ENCODE measurements around the gene GLYATL3. TPM values are rescaled to one million over a fixed set of nuclear protein-coding genes. Genes with fewer than 3 reads are reported as not detected.

The GLYATL3 gene
- total RNA-seq, 2 experiments from 2014 or later, result not detected

DNA sequence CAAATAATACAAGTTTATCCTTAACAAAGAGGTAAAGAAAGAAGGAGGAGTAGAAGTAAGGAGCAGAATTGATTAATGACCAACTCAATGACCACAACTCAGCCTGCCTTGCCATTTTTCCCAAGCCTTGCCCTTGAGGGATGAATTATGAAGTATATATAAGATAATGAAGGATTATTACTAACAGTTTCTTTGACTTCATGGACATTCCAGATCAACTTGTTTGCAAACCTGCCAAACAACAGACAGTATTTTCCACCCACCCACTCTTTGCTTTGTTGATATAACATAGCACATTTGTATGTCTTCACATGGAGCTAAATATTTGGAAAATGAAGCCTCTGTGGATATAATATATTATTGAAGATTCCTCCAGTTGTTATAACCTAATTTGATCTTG, 40.9 kb downstream of the GLYATL3 start:
- Histone ChIP-seq H3K36me3 (ENCODE audit: insufficient read depth, low read length) (no peaks in the 10 kb centered on the region), H3K4me1 (ENCODE audit: insufficient read depth, low read length, poor library complexity, severe bottlenecking) (no peaks in the 10 kb centered on the region), H3K4me3 (ENCODE audit: low read depth, low read length, poor library complexity, severe bottlenecking) (no peak overlapping the region), H2AFZ (ENCODE audit: low read length) (no peak overlapping the region), H3K79me2 (ENCODE audit: insufficient read depth, low read depth, low read length) (no peaks in the 10 kb centered on the region), H3K9me2 (ENCODE audit: insufficient read depth, low read length) (no peaks in the 10 kb centered on the region), H3K27ac (ENCODE audit: low read depth, low read length, poor library complexity, severe bottlenecking) (no peak overlapping the region), H4K20me1 (ENCODE audit: insufficient read depth, low read length) (no peaks in the 10 kb centered on the region), H3K9me3 (ENCODE audit: low read length) (no peaks in the 10 kb centered on the region), H3K4me2 (ENCODE audit: low read length) (no peak overlapping the region)
- TF ChIP-seq CTCF (conservative IDR thresholded peaks at IDR 0.05; ENCODE audit: low read length), result no peak
- TF ChIP-seq EZH2phosphoT487 (IDR thresholded peaks at IDR 0.05; ENCODE audit: borderline replicate concordance, low read depth, low read length), result no peak
- ChIA-PET POLR2A (interaction anchor here (0.8 kb wide), 1 partner anchor 8 kb away, joined by 3 read pairs; no protein-coding TSS in a partner anchor), CTCF (ENCODE audit: unreplicated experiment) (no interaction called here)
- no TSS peak for BruUV-seq (replicated peaks)
- intact Hi-C loops (cut with micrococcal nuclease; ENCODE audit: unreplicated experiment), result no loop called here
- DNase-seq (ENCODE audit: low spot score), result no peak

GRCh38 chr6:49541210-49541724, 41.5 kb downstream of the GLYATL3 start:
- no peak overlapping the region for H2AFZ ChIP-seq (ENCODE audit: low read length)
- H3K27ac ChIP-seq (ENCODE audit: low read depth, low read length, poor library complexity, severe bottlenecking), result no peak overlapping the region
- no peak overlapping the region for H3K4me2 ChIP-seq (ENCODE audit: low read length)
- TF ChIP-seq EZH2phosphoT487 (IDR thresholded peaks at IDR 0.05; ENCODE audit: borderline replicate concordance, low read depth, low read length) (no peak), CTCF (conservative IDR thresholded peaks at IDR 0.05; ENCODE audit: low read length) (no peak)
- ChIA-PET CTCF (ENCODE audit: unreplicated experiment) (no interaction called here), POLR2A (no interaction called here)
- no peaks in the 10 kb centered on the region for H3K36me3 ChIP-seq (ENCODE audit: insufficient read depth, low read length)
- H4K20me1 ChIP-seq (ENCODE audit: insufficient read depth, low read length), result no peaks in the 10 kb centered on the region
- no peaks in the 10 kb centered on the region for H3K9me2 ChIP-seq (ENCODE audit: insufficient read depth, low read length)
- no peaks in the 10 kb centered on the region for H3K79me2 ChIP-seq (ENCODE audit: insufficient read depth, low read depth, low read length)
- intact Hi-C loops (cut with micrococcal nuclease; ENCODE audit: unreplicated experiment), result no loop called here
- BruUV-seq (replicated peaks), result no TSS peak
- no peak overlapping the region for H3K4me3 ChIP-seq (ENCODE audit: low read depth, low read length, poor library complexity, severe bottlenecking)
- no peaks in the 10 kb centered on the region for H3K4me1 ChIP-seq (ENCODE audit: insufficient read depth, low read length, poor library complexity, severe bottlenecking)
- no peaks in the 10 kb centered on the region for H3K9me3 ChIP-seq (ENCODE audit: low read length)
- DNase-seq (ENCODE audit: low spot score), result no peak

DNA sequence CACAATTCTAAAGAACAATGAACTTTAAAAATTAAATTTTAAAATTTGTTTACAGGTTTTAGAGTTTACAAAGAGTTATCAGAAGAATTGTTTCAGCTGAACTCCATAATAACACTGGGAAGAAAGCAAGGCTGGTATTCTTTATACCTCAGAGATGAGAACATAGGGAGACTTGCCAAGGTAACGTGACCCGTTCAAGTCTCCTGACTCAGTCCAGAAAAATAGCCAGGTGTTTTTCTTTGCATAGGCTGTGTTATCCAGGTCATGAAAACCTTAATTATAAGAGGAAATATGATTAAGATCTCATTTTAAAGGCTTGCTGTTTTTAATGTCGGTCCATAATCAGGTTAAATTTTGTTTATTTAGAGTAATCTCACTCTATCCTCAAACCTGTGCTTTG, 42.2 kb downstream of the GLYATL3 start:
- ChIA-PET CTCF (ENCODE audit: unreplicated experiment) (no interaction called here), POLR2A (interaction anchor here (0.6 to 2.0 kb wide), 2 partner anchors 10 to 74 kb away, joined by 3 to 6 read pairs; no protein-coding TSS in a partner anchor)
- H3K9me3 ChIP-seq (ENCODE audit: low read length), result no peaks in the 10 kb centered on the region
- BruUV-seq (replicated peaks), result no TSS peak
- H3K9me2 ChIP-seq (ENCODE audit: insufficient read depth, low read length), result no peaks in the 10 kb centered on the region
- no peaks in the 10 kb centered on the region for H4K20me1 ChIP-seq (ENCODE audit: insufficient read depth, low read length)
- intact Hi-C loops (cut with micrococcal nuclease; ENCODE audit: unreplicated experiment), result no loop called here
- H3K4me3 ChIP-seq (ENCODE audit: low read depth, low read length, poor library complexity, severe bottlenecking), result no peak overlapping the region
- no peaks in the 10 kb centered on the region for H3K36me3 ChIP-seq (ENCODE audit: insufficient read depth, low read length)
- no peak overlapping the region for H2AFZ ChIP-seq (ENCODE audit: low read length)
- no peak overlapping the region for H3K27ac ChIP-seq (ENCODE audit: low read depth, low read length, poor library complexity, severe bottlenecking)
- no peaks in the 10 kb centered on the region for H3K4me1 ChIP-seq (ENCODE audit: insufficient read depth, low read length, poor library complexity, severe bottlenecking)
- no peak for DNase-seq (ENCODE audit: low spot score)
- H3K79me2 ChIP-seq (ENCODE audit: insufficient read depth, low read depth, low read length), result no peaks in the 10 kb centered on the region
- H3K4me2 ChIP-seq (ENCODE audit: low read length), result no peak overlapping the region
- TF ChIP-seq EZH2phosphoT487 (IDR thresholded peaks at IDR 0.05; ENCODE audit: borderline replicate concordance, low read depth, low read length) (no peak), CTCF (conservative IDR thresholded peaks at IDR 0.05; ENCODE audit: low read length) (no peak)

Data from OCI-LY7 (cell line).